Measurements from ENCODE around the gene ABHD16A. TPM values are rescaled to one million over a fixed set of nuclear protein-coding genes. Genes with fewer than 3 reads are reported as not detected.
A peak's percentile ranks its signal among the peaks of the same experiment; 100 is the strongest.

The ABHD16A gene
- total and polyA plus RNA-seq, 2 of the 13 experiments (the other 11 are each of a cell fraction or from before 2014, with no cell fraction given) = 43.5 to 45.4 TPM

DNA sequence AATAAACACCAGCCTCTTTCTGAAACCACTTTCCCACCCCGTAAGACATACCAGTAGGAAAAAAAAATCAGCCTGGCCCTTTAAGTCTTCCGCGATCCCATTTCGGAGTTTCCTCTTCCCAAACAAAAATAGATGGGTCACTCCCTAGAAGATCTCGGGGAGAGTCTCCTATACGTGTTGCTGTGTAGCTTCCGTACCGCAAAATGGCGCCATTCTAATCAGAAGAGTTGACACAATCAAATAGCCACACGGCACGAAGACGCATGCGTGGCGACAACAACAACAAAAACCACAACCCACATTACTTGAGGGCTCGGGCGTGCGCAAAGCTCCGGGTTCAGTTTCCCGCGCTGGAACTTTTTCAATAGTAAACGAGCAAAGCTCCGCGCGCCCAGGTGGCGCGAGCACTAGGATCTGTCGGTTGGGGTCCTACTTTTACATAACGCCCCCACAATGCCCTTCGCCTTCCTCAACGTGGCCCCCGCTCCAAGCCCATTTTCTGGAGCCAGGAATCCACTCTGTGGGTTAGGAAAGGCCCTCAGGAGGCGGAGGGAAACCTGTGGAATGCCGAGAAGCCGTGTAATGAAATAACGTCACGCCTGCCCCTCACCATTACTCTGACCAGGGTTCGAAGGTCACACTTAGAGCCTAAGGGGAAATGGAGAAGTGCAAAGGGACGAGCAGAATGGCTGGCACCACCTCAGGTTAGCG lies 38.2 kb downstream of the ABHD16A start, which contains the start of gene GPANK1 (continued):
- TF ChIP-seq ZNF687 (CRISPR knock-in tag; IDR thresholded peaks at IDR 0.05) (peak; percentile 82), ZNF883 (CRISPR knock-in tag; IDR thresholded peaks at IDR 0.05; ENCODE audit: not compliant biosample characterization) (peak; percentile 52), ZNF124 (CRISPR knock-in tag; IDR thresholded peaks at IDR 0.05) (no peak; the same call in 1 of the 2 replicates), ATF7-NPFF (CRISPR knock-in tag; IDR thresholded peaks at IDR 0.05; ENCODE audit: low read depth) (peak; percentile 84; the same call in 1 of the 2 replicates), RNF2 (conservative IDR thresholded peaks at IDR 0.05; ENCODE audit: low read depth) (no peak), ARID2 (CRISPR knock-in tag; IDR thresholded peaks at IDR 0.05; ENCODE audit: borderline replicate concordance) (no peak), NBN (conservative IDR thresholded peaks at IDR 0.05) (no peak), ZNF44 (CRISPR knock-in tag; IDR thresholded peaks at IDR 0.05) (peak; percentile 46; the same call in 1 of the 2 replicates), MED1 (CRISPR knock-in tag; IDR thresholded peaks at IDR 0.05) (peak; percentile 76), ZMAT3 (CRISPR knock-in tag; conservative IDR thresholded peaks at IDR 0.05) (no peak; the same call in 1 of the 2 replicates), ZSCAN12 (CRISPR knock-in tag; IDR thresholded peaks at IDR 0.05) (no peak), SIX4 (CRISPR knock-in tag; IDR thresholded peaks at IDR 0.05) (no peak), EEA1 (CRISPR knock-in tag; IDR thresholded peaks at IDR 0.05; ENCODE audit: borderline replicate concordance) (0 out of 2 replicates have a peak, but pooled peaks have one; percentile 59), ZFP36L2 (CRISPR knock-in tag; IDR thresholded peaks at IDR 0.05) (no peak; the same call in 1 of the 2 replicates), FOXK2 (IDR thresholded peaks at IDR 0.05) (peak; percentile 85), ZC3H13 (CRISPR knock-in tag; IDR thresholded peaks at IDR 0.05) (peak; percentile 95)
- TF ChIP-seq, protein P1, sequence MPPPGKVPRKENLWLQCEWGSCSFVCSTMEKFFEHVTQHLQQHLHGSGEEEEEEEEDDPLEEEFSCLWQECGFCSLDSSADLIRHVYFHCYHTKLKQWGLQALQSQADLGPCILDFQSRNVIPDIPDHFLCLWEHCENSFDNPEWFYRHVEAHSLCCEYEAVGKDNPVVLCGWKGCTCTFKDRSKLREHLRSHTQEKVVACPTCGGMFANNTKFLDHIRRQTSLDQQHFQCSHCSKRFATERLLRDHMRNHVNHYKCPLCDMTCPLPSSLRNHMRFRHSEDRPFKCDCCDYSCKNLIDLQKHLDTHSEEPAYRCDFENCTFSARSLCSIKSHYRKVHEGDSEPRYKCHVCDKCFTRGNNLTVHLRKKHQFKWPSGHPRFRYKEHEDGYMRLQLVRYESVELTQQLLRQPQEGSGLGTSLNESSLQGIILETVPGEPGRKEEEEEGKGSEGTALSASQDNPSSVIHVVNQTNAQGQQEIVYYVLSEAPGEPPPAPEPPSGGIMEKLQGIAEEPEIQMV (CRISPR knock-in tag; IDR thresholded peaks at IDR 0.05; ENCODE audit: low read depth) = peak; percentile 58; the same call in 1 of the 2 replicates
- TF ChIP-seq, protein P2, sequence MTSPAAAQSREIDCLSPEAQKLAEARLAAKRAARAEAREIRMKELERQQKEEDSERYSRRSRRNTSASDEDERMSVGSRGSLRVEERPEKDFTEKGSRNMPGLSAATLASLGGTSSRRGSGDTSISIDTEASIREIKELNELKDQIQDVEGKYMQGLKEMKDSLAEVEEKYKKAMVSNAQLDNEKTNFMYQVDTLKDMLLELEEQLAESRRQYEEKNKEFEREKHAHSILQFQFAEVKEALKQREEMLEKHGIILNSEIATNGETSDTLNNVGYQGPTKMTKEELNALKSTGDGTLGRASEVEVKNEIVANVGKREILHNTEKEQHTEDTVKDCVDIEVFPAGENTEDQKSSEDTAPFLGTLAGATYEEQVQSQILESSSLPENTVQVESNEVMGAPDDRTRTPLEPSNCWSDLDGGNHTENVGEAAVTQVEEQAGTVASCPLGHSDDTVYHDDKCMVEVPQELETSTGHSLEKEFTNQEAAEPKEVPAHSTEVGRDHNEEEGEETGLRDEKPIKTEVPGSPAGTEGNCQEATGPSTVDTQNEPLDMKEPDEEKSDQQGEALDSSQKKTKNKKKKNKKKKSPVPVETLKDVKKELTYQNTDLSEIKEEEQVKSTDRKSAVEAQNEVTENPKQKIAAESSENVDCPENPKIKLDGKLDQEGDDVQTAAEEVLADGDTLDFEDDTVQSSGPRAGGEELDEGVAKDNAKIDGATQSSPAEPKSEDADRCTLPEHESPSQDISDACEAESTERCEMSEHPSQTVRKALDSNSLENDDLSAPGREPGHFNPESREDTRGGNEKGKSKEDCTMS (CRISPR knock-in tag; conservative IDR thresholded peaks at IDR 0.05) = no peak
- TF ChIP-seq, protein P3, sequence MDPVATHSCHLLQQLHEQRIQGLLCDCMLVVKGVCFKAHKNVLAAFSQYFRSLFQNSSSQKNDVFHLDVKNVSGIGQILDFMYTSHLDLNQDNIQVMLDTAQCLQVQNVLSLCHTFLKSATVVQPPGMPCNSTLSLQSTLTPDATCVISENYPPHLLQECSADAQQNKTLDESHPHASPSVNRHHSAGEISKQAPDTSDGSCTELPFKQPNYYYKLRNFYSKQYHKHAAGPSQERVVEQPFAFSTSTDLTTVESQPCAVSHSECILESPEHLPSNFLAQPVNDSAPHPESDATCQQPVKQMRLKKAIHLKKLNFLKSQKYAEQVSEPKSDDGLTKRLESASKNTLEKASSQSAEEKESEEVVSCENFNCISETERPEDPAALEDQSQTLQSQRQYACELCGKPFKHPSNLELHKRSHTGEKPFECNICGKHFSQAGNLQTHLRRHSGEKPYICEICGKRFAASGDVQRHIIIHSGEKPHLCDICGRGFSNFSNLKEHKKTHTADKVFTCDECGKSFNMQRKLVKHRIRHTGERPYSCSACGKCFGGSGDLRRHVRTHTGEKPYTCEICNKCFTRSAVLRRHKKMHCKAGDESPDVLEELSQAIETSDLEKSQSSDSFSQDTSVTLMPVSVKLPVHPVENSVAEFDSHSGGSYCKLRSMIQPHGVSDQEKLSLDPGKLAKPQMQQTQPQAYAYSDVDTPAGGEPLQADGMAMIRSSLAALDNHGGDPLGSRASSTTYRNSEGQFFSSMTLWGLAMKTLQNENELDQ (CRISPR knock-in tag; IDR thresholded peaks at IDR 0.05; ENCODE audit: borderline replicate concordance) = no peak
